ENCODE results near the gene POMT1.

The POMT1 gene

GRCh38 chr9:131557855-131558548 lies 55.3 kb downstream of the POMT1 start:
- Histone ChIP-seq H3K27ac (ENCODE audit: low read depth, low read length, severe bottlenecking) (no peak overlapping the region), H3K36me3 (ENCODE audit: control insufficient read depth, insufficient read depth, low read length) (no peaks in the 10 kb centered on the region), H3K4me3 (ENCODE audit: extremely low read depth, insufficient read depth, low read length, poor library complexity, severe bottlenecking) (no peak overlapping the region), H3K9me3 (ENCODE audit: control insufficient read depth, low read length) (peaks cover 4% of the 10 kb centered on the region), H3K4me1 (ENCODE audit: control insufficient read depth, insufficient read depth, low read length, poor library complexity, severe bottlenecking) (peaks cover 3% of the 10 kb centered on the region)
- WGBS, 2 experiments (ENCODE audit: insufficient coverage in 2 of 2): 94 to 96% methylated on average over 21 to 24 of the region's 25 CpGs

- 71% methylated on average over 1 of the region's 1 CpG; no CpG with 5 or more reads in 1 of the 2 experiments for WGBS, 2 experiments (ENCODE audit: insufficient coverage in 2 of 2)
- Histone ChIP-seq H3K9me3 (ENCODE audit: control insufficient read depth, low read length) (no peaks in the 10 kb centered on the region), H3K4me1 (ENCODE audit: control insufficient read depth, insufficient read depth, low read length, poor library complexity, severe bottlenecking) (peaks cover 3% of the 10 kb centered on the region), H3K4me3 (ENCODE audit: extremely low read depth, insufficient read depth, low read length, poor library complexity, severe bottlenecking) (no peak overlapping the region), H3K36me3 (ENCODE audit: control insufficient read depth, insufficient read depth, low read length) (no peaks in the 10 kb centered on the region), H3K27ac (ENCODE audit: low read depth, low read length, severe bottlenecking) (no peak overlapping the region)
Observed at GRCh38 chr9:131559421-131560000, 56.8 kb downstream of the POMT1 start.

- Histone ChIP-seq H3K36me3 (ENCODE audit: control insufficient read depth, insufficient read depth, low read length) (no peaks in the 10 kb centered on the region), H3K4me1 (ENCODE audit: control insufficient read depth, insufficient read depth, low read length, poor library complexity, severe bottlenecking) (no peaks in the 10 kb centered on the region), H3K9me3 (ENCODE audit: control insufficient read depth, low read length) (no peaks in the 10 kb centered on the region), H3K4me3 (ENCODE audit: extremely low read depth, insufficient read depth, low read length, poor library complexity, severe bottlenecking) (no peak overlapping the region), H3K27ac (ENCODE audit: low read depth, low read length, severe bottlenecking) (peak overlapping the region; percentile 24)
- WGBS, 2 experiments (ENCODE audit: insufficient coverage in 2 of 2): 91 to 93% methylated on average over 3 to 4 of the region's 9 CpGs
Observed at GRCh38 chr9:131562032-131562959, 59.6 kb downstream of the POMT1 start.

- Histone ChIP-seq H3K36me3 (ENCODE audit: control insufficient read depth, insufficient read depth, low read length) (peaks cover 4% of the 10 kb centered on the region), H3K9me3 (ENCODE audit: control insufficient read depth, low read length) (no peaks in the 10 kb centered on the region), H3K27ac (ENCODE audit: low read depth, low read length, severe bottlenecking) (no peak overlapping the region), H3K4me1 (ENCODE audit: control insufficient read depth, insufficient read depth, low read length, poor library complexity, severe bottlenecking) (no peaks in the 10 kb centered on the region), H3K4me3 (ENCODE audit: extremely low read depth, insufficient read depth, low read length, poor library complexity, severe bottlenecking) (no peak overlapping the region)
- WGBS, 2 experiments (ENCODE audit: insufficient coverage in 2 of 2): 100% methylated on average over 3 of the region's 5 CpGs; no CpG with 5 or more reads in 1 of the 2 experiments
Observed at GRCh38 chr9:131565369-131565768, 62.7 kb downstream of the POMT1 start.

GRCh38 chr9:131566158-131566557 lies 63.4 kb downstream of the POMT1 start:
- WGBS, 2 experiments (ENCODE audit: insufficient coverage in 2 of 2): 80% methylated on average over 2 of the region's 3 CpGs; no CpG with 5 or more reads in 1 of the 2 experiments
- no peaks in the 10 kb centered on the region for H3K4me1 ChIP-seq (ENCODE audit: control insufficient read depth, insufficient read depth, low read length, poor library complexity, severe bottlenecking)
- H3K36me3 ChIP-seq (ENCODE audit: control insufficient read depth, insufficient read depth, low read length): peaks cover 4% of the 10 kb centered on the region
- H3K4me3 ChIP-seq (ENCODE audit: extremely low read depth, insufficient read depth, low read length, poor library complexity, severe bottlenecking): no peak overlapping the region
- no peaks in the 10 kb centered on the region for H3K9me3 ChIP-seq (ENCODE audit: control insufficient read depth, low read length)
- H3K27ac ChIP-seq (ENCODE audit: low read depth, low read length, severe bottlenecking): no peak overlapping the region

GRCh38 chr9:131567910-131568309 lies 65.2 kb downstream of the POMT1 start:
- Histone ChIP-seq H3K27ac (ENCODE audit: low read depth, low read length, severe bottlenecking) (no peak overlapping the region), H3K9me3 (ENCODE audit: control insufficient read depth, low read length) (no peaks in the 10 kb centered on the region), H3K36me3 (ENCODE audit: control insufficient read depth, insufficient read depth, low read length) (peaks cover 17% of the 10 kb centered on the region), H3K4me1 (ENCODE audit: control insufficient read depth, insufficient read depth, low read length, poor library complexity, severe bottlenecking) (no peaks in the 10 kb centered on the region), H3K4me3 (ENCODE audit: extremely low read depth, insufficient read depth, low read length, poor library complexity, severe bottlenecking) (no peak overlapping the region)
- 93 to 99% methylated on average over 8 of the region's 8 CpGs for WGBS, 2 experiments (ENCODE audit: insufficient coverage in 2 of 2)

Data from mesodermal cell (in vitro differentiated cells).